Small intestine (tissue), 7 donors: ENCODE results near the gene HRCT1. TPM values are rescaled to one million over a fixed set of nuclear protein-coding genes. Genes with fewer than 3 reads are reported as not detected.
A peak's percentile ranks its signal among the peaks of the same experiment; 100 is the strongest.

Experiments used
- DNase-seq, 2 donors: peaks; one replicate each; pipeline versions ENCODE4 v3.0.0 to v3.0.0-alpha.2; 2013
- FAIRE-seq: peaks from 2 replicates; lab custom pipeline; 2012; peaks lifted over from hg19 to GRCh38; lab: Jason Lieb, UNC
- H3K27ac ChIP-seq, 3 donors: one replicate each; pipeline ENCODE4 v1.5.1; 2013; ENCODE audit warnings: low read length in 2 of 3, mild to moderate bottlenecking in 2 of 3, control low read depth in 1 of 3, inconsistent platforms in 1 of 3, low read depth in 1 of 3, moderate library complexity in 1 of 3
- H3K27me3 ChIP-seq, 3 donors: one replicate each; pipeline ENCODE4 v1.6.1; 2013; ENCODE audit warnings: low read length in 3 of 3, inconsistent platforms in 1 of 3; ENCODE audit not compliant: control insufficient read depth in 3 of 3, insufficient read depth in 3 of 3
- H3K36me3 ChIP-seq, 3 donors: one replicate each; pipeline ENCODE4 v1.6.1; 2013; ENCODE audit warnings: low read length in 3 of 3, inconsistent platforms in 1 of 3, low read depth in 1 of 3, mild to moderate bottlenecking in 1 of 3, moderate library complexity in 1 of 3; ENCODE audit not compliant: control insufficient read depth in 3 of 3, insufficient read depth in 2 of 3
- H3K4me1 ChIP-seq, 3 donors: one replicate each; pipeline ENCODE4 v1.6.1; 2013; ENCODE audit warnings: low read length in 2 of 3, inconsistent platforms in 1 of 3, low read depth in 1 of 3, mild to moderate bottlenecking in 1 of 3, moderate library complexity in 1 of 3; ENCODE audit not compliant: control insufficient read depth in 3 of 3, insufficient read depth in 2 of 3
- H3K4me3 ChIP-seq, 3 donors: one replicate each; pipeline ENCODE4 v1.5.1; 2013; ENCODE audit warnings: low read length in 3 of 3, control low read depth in 1 of 3, inconsistent platforms in 1 of 3, low read depth in 1 of 3, mild to moderate bottlenecking in 1 of 3, moderate library complexity in 1 of 3
- H3K9me3 ChIP-seq, 2 donors: one replicate each; pipeline ENCODE4 v1.6.1; 2013; ENCODE audit warnings: low read depth in 1 of 2, low read length in 1 of 2; ENCODE audit not compliant: control insufficient read depth in 2 of 2, insufficient read depth in 1 of 2
- WGBS, 3 donors: extraction: QIAGEN DNeasy Blood & Tissue Kit; methylation state at CpG; one replicate each; pipeline ENCODE4 v1.1.7; 2013; 5-methylcytosine and 5-hydroxymethylcytosine counted together
- polyA plus RNA-seq, 4 donors: library from polyadenylated mRNA; stranded (reverse) in 3 of 4; unstranded in 1 of 4; fragments of 200-250 nt in 3 of 4; fragments of 120-200 nt in 1 of 4; gene quantifications; one replicate each; pipeline versions ENCODE4 v1.2.1 to v1.2.3, GENCODE V29; 2013
- donor health status: healthy with polysubstance abuse.
- donor health status: control.
- donor health status: control.
- donor health status: Bipolar disorder and iron deficiency.
- donor health status: healthy.

The HRCT1 gene
- polyA plus RNA-seq, 4 donors, result 1.8 to 17.8 (median 7.5) TPM

GRCh38 chr9:35898337-35898736 is 7.7 kb upstream of the HRCT1 start:
- no peak for FAIRE-seq

GRCh38 chr9:35899021-35899420 is 7.0 kb upstream of the HRCT1 start:
- FAIRE-seq (no peak), DNase-seq (no peak)
- Histone ChIP-seq H3K9me3 (no peaks in the 10 kb centered on the region), H3K4me1 (no peaks in the 10 kb centered on the region), H3K36me3 (no peaks in the 10 kb centered on the region), H3K4me3 (no peak overlapping the region), H3K27me3 (no peaks in the 10 kb centered on the region), H3K27ac (no peak overlapping the region)
- WGBS, 3 donors, result 34 to 62% (median 39%) methylated on average over 2 of the region's 2 CpGs

More at GRCh38 chr9:35898337-35898736, 7.7 kb upstream of the HRCT1 start:
- Histone ChIP-seq H3K9me3 (no peaks in the 10 kb centered on the region), H3K36me3 (no peaks in the 10 kb centered on the region), H3K27me3 (no peaks in the 10 kb centered on the region), H3K27ac (no peak overlapping the region), H3K4me1 (no peaks in the 10 kb centered on the region), H3K4me3 (no peak overlapping the region)
- no peak for DNase-seq

- Histone ChIP-seq H3K9me3 (no peaks in the 10 kb centered on the region), H3K36me3 (peaks cover 0 to 2% (median 0%) of the 10 kb centered on the region in 3 donors), H3K27me3 (no peaks in the 10 kb centered on the region), H3K4me1 (peaks cover 8 to 36% (median 11%) of the 10 kb centered on the region in 3 donors), H3K4me3 (no peak overlapping the region), H3K27ac (no peak overlapping the region)
- FAIRE-seq, result no peak
- 24 to 36% (median 29%) methylated on average over 3 of the region's 3 CpGs for WGBS, 3 donors
- peak; percentile 80 to 82 for DNase-seq
Observed at GRCh38 chr9:35903049-35903448, 3.0 kb upstream of the HRCT1 start.

- peaks cover 17 to 48% (median 23%) of the 10 kb centered on the region in 3 donors for H3K4me1 ChIP-seq
- no peak for FAIRE-seq
Observed at GRCh38 chr9:35904338-35904737, 1.7 kb upstream of the HRCT1 start.

GRCh38 chr9:35905051-35905781 is 786 bp upstream of the HRCT1 start:
- Histone ChIP-seq H3K4me3 (no peak overlapping the region), H3K4me1 (peaks cover 22 to 52% (median 29%) of the 10 kb centered on the region in 3 donors), H3K27ac (peak overlapping the region; percentile 85 to 97 (median 97)), H3K9me3 (no peaks in the 10 kb centered on the region), H3K27me3 (no peaks in the 10 kb centered on the region), H3K36me3 (peaks cover 0 to 2% (median 0%) of the 10 kb centered on the region in 3 donors)
- no peak for FAIRE-seq
- WGBS, 3 donors, result 43 to 63% (median 56%) methylated on average over 8 of the region's 8 CpGs
- peak; percentile 44 to 80 for DNase-seq

More at GRCh38 chr9:35904338-35904737, 1.7 kb upstream of the HRCT1 start:
- no peak for DNase-seq
- Histone ChIP-seq H3K36me3 (peaks cover 0 to 2% (median 0%) of the 10 kb centered on the region in 3 donors), H3K27me3 (no peaks in the 10 kb centered on the region), H3K4me3 (no peak overlapping the region), H3K27ac (no peak overlapping the region), H3K9me3 (no peaks in the 10 kb centered on the region)
- whole genome bisulfite sequencing, 3 donors, result 71 to 74% (median 72%) methylated on average over 8 of the region's 8 CpGs

- FAIRE-seq (no peak), DNase-seq (peak; percentile 63 to 68)
- peak overlapping the region; percentile 85 to 97 (median 97) for H3K27ac ChIP-seq
- no peaks in the 10 kb centered on the region for H3K9me3 ChIP-seq
- H3K4me1 ChIP-seq, result peaks cover 23 to 59% (median 32%) of the 10 kb centered on the region in 3 donors
- 42 to 59% (median 57%) methylated on average over 14 of the region's 14 CpGs for WGBS, 3 donors
- no peaks in the 10 kb centered on the region for H3K27me3 ChIP-seq
- H3K36me3 ChIP-seq, result peaks cover 0 to 2% (median 0%) of the 10 kb centered on the region in 3 donors
- H3K4me3 ChIP-seq, result no peak overlapping the region
Observed at GRCh38 chr9:35906923-35907699, 1.1 kb downstream of the HRCT1 start.

GRCh38 chr9:35907711-35908503 is 1.9 kb downstream of the HRCT1 start:
- WGBS, 3 donors, result 23 to 44% (median 26%) methylated on average over 13 of the region's 13 CpGs
- Histone ChIP-seq H3K4me3 (no peak overlapping the region), H3K27ac (peak overlapping the region; percentile 85 to 97 (median 97)), H3K27me3 (no peaks in the 10 kb centered on the region), H3K36me3 (peaks cover 0 to 2% (median 0%) of the 10 kb centered on the region in 3 donors), H3K4me1 (peaks cover 23 to 59% (median 32%) of the 10 kb centered on the region in 3 donors), H3K9me3 (no peaks in the 10 kb centered on the region)
- DNase-seq (peak; percentile 74 to 85), FAIRE-seq (no peak)
